Natural killer cell (primary cell): Measurements from ENCODE around the gene DCAF5. TPM values are rescaled to one million over a fixed set of nuclear protein-coding genes. Genes with fewer than 3 reads are reported as not detected.

Experiments used
- ATAC-seq, 3 donors: fragments of 150-1000 bp in 2 of 3; fragments of 200-7000 bp in 1 of 3; cut with Tn5 transposase; 1 replicate in 1 of 3; 2 replicates in 2 of 3; pipeline ENCODE4 v1.10.0; 2021; ENCODE audit warnings: mild to moderate bottlenecking in 2 of 3, moderate library complexity in 2 of 3
- DNase-seq, 2 donors: peaks; one replicate each; pipeline versions ENCODE4 v3.0.0 to v3.0.0-alpha.2; 2013 to 2021; ENCODE audit warnings: mixed read lengths in 1 of 2
- H3K27ac ChIP-seq: one replicate; pipeline ENCODE4 v1.5.1; 2013; ENCODE audit warnings: mild to moderate bottlenecking, low read length
- H3K27me3 ChIP-seq: one replicate; pipeline ENCODE4 v1.6.1; 2013; ENCODE audit warnings: low read length; ENCODE audit not compliant: control insufficient read depth, insufficient read depth
- H3K36me3 ChIP-seq: one replicate; pipeline ENCODE4 v1.6.1; 2013; ENCODE audit warnings: low read length; ENCODE audit not compliant: control insufficient read depth, insufficient read depth
- H3K4me1 ChIP-seq: one replicate; pipeline ENCODE4 v1.6.1; 2013; ENCODE audit warnings: low read length; ENCODE audit not compliant: control insufficient read depth, insufficient read depth
- H3K4me3 ChIP-seq: one replicate; pipeline ENCODE4 v1.5.1; 2013; ENCODE audit warnings: low read length
- H3K9me3 ChIP-seq: one replicate; pipeline ENCODE4 v1.6.1; 2013; ENCODE audit warnings: low read length; ENCODE audit not compliant: control insufficient read depth, insufficient read depth
- H3K27ac Mint-ChIP-seq, 2 donors: one replicate each; pipeline ENCODE4 v1.8.0; 2022; ENCODE audit warnings: mild to moderate bottlenecking in 2 of 2, mixed read lengths in 2 of 2, moderate library complexity in 1 of 2
- H3K27me3 Mint-ChIP-seq, 2 donors: one replicate each; pipeline ENCODE4 v1.8.0; 2022; ENCODE audit warnings: low read depth in 2 of 2, mixed read lengths in 2 of 2
- H3K36me3 Mint-ChIP-seq: one replicate; pipeline ENCODE4 v1.8.0; 2022; ENCODE audit warnings: mixed read lengths
- H3K4me1 Mint-ChIP-seq, 2 donors: one replicate each; pipeline ENCODE4 v1.8.0; 2022; ENCODE audit warnings: mixed read lengths in 2 of 2
- H3K4me3 Mint-ChIP-seq: one replicate; pipeline ENCODE4 v1.8.0; 2022; ENCODE audit warnings: mild to moderate bottlenecking, moderate library complexity, mixed read lengths
- H3K9me3 Mint-ChIP-seq, 2 donors: one replicate each; pipeline ENCODE4 v1.8.0; 2022; ENCODE audit warnings: mixed read lengths in 2 of 2
- CTCF ChIP-seq: fragments of 200-600 bp; IDR thresholded peaks from one replicate; pipeline ENCODE4 v1.8.0; 2022; ENCODE audit warnings: antibody characterized with exemption
- WGBS: methylation state at CpG from one replicate; pipeline ENCODE4 v1.1.7; 2013; ENCODE audit warnings: missing lambda C conversion rate; ENCODE audit not compliant: insufficient coverage; 5-methylcytosine and 5-hydroxymethylcytosine counted together
- intact Hi-C: fragments of 100-400 bp; cut with micrococcal nuclease; formaldehyde crosslinking; loops from one replicate; pipeline ENCODE4 v1.14.2; 2022
- total RNA-seq, 4 donors: library from RNA; stranded (reverse); fragments of 120-200 nt in 1 of 4; gene quantifications; one replicate each; pipeline versions ENCODE4 v1.2.3 to v1.2.4, GENCODE V29; 2013 to 2022

DCAF5 gene
- total RNA-seq, 3 donors from 2014 or later (not counting 1 experiment from before 2014, with no cell fraction given) = 92.0 to 112 (median 99.2) TPM

DNA sequence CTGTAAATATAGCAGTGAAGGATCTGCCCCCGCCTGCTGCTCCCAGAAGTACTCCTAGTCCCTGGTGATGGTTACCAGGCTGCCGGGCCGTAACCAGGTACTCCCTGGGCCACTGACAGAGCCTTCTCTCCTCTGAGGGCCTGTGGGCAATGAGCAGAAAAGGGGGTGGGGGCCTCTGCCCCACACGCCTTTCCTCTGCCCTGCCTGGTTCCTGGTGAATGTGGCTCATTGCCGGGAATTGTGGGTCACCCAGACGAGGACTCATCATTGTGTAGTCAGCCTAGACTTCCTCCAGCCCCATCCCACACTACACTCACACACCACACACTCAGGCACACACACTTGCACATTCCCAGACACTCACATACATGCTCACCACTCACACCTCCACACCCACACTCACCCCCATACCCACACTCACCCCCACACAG lies 138.1 kb downstream of the DCAF5 start:
- no peak overlapping the region for H3K27ac Mint-ChIP-seq
- no peaks in the 10 kb centered on the region for H3K27me3 ChIP-seq
- H3K27me3 Mint-ChIP-seq = no peaks in the 10 kb centered on the region
- no peaks in the 10 kb centered on the region for H3K4me1 Mint-ChIP-seq
- no peaks in the 10 kb centered on the region for H3K9me3 ChIP-seq
- DNase-seq (no peak), ATAC-seq (no peak)
- intact Hi-C loops = no loop called here
- H3K9me3 Mint-ChIP-seq = no peaks in the 10 kb centered on the region
- H3K4me3 Mint-ChIP-seq = no peak overlapping the region
- H3K36me3 ChIP-seq = no peaks in the 10 kb centered on the region
- H3K27ac ChIP-seq = no peak overlapping the region
- no peaks in the 10 kb centered on the region for H3K36me3 Mint-ChIP-seq
- 87% methylated on average over 6 of the region's 6 CpGs for WGBS
- no peak overlapping the region for H3K4me3 ChIP-seq
- TF ChIP-seq CTCF = no peak
- no peaks in the 10 kb centered on the region for H3K4me1 ChIP-seq

DNA sequence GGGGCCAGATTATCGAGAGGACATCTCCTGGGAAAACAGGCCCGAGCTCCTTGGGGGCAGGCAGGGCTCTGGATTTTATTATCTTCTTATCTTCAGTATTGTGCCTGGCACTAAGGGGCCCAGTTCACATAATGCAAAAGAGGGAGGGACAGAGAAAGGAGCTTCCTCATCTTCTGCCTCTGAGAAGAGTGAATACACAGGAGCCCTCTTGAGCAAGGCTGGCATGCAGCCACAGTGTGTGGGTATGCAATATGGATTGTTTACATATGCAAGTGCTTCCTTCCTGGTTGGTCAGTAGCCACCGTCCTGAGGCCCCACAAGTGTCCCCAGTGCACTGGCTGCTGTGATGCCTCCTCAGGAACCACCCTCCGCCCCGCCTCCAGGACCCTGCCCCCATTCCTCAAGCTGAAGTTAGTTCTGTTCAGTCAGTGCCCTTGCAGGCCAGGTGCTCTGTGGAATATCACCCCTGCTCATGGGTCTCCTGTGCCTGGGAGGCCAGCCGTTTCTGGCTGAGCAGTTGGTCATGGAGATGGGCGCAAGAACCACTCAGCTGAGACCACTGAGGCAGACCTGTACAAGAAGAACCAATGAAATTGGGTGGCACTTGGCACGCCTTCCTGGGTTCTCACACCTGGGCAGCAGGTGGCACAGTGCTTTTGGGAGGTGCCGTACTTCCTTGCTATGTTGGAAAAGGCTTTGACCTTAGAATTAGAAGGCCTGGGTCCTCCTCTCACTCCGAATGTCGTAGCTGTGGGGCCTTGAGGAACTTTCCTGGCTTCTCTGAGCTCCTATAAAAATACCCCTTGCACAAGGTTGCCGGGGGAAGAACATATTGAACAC lies 138.8 kb downstream of the DCAF5 start:
- H3K4me1 Mint-ChIP-seq = no peaks in the 10 kb centered on the region
- Histone ChIP-seq H3K27ac (no peak overlapping the region), H3K4me1 (no peaks in the 10 kb centered on the region), H3K4me3 (no peak overlapping the region), H3K27me3 (no peaks in the 10 kb centered on the region), H3K36me3 (no peaks in the 10 kb centered on the region), H3K9me3 (no peaks in the 10 kb centered on the region)
- H3K36me3 Mint-ChIP-seq = no peaks in the 10 kb centered on the region
- intact Hi-C loops = no loop called here
- no peak overlapping the region for H3K4me3 Mint-ChIP-seq
- H3K27ac Mint-ChIP-seq = no peak overlapping the region
- 62% methylated on average over 12 of the region's 12 CpGs for WGBS
- no peaks in the 10 kb centered on the region for H3K9me3 Mint-ChIP-seq
- DNase-seq (no peak), ATAC-seq (peak in 2 of 3 donors; percentile 35 to 83)
- H3K27me3 Mint-ChIP-seq = no peaks in the 10 kb centered on the region
- TF ChIP-seq CTCF = no peak

DNA sequence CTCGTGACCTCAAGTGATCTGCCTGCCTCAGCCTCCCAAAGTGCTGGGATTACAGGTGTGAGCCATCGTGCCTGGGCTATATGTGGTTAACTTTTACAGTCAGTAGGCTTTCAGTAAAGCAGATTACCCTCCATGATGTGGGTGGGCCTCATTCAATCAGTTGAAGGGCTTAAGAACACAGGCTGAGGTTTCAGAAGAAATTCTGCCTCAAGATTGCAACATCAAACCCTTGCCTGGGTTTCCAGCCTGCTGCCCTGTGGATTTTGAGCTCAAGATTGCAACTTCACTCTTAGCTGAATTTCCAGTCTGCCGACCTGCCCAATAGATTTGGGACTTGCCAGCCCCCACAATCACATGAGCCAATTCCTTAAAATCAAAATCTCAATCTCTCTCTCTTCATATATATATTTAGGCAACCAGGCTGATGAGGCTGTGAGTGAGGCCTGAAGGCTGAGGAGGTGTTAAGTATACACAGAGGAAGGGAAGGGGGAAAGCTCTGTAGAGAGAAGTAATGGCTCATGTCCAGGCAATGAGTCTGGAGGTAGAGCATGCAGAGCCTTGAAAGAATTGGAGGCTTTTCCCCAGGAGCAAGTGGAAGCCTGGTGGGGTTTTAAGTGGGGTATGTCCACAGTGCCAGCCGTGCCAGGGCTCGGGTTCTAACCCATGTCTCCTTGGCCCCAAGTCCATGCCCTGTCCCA lies 140.5 kb downstream of the DCAF5 start:
- DNase-seq (no peak), ATAC-seq (no peak)
- H3K27me3 Mint-ChIP-seq = no peaks in the 10 kb centered on the region
- H3K27ac Mint-ChIP-seq = no peak overlapping the region
- Histone ChIP-seq H3K27me3 (no peaks in the 10 kb centered on the region), H3K4me1 (no peaks in the 10 kb centered on the region), H3K4me3 (no peak overlapping the region), H3K36me3 (no peaks in the 10 kb centered on the region), H3K9me3 (no peaks in the 10 kb centered on the region), H3K27ac (no peak overlapping the region)
- H3K9me3 Mint-ChIP-seq = no peaks in the 10 kb centered on the region
- H3K36me3 Mint-ChIP-seq = no peaks in the 10 kb centered on the region
- 83% methylated on average over 5 of the region's 5 CpGs for WGBS
- no peaks in the 10 kb centered on the region for H3K4me1 Mint-ChIP-seq
- intact Hi-C loops = no loop called here
- TF ChIP-seq CTCF = no peak
- H3K4me3 Mint-ChIP-seq = no peak overlapping the region
